Gastrocnemius medialis (tissue), 4 donors: ENCODE data around the gene SAYSD1.

ENCODE experiments used
- POLR2A ChIP-seq, 2 donors: fragments of 450-650 bp; IDR thresholded peaks; one replicate each; pipeline ENCODE4 v1.6.1; 2017; ENCODE audit warnings: antibody characterized with exemption in 2 of 2, mild to moderate bottlenecking in 2 of 2, moderate library complexity in 2 of 2
- TF ChIP-seq, protein P1 (sequence below), 5 experiments: fragments of 450-650 bp in 3 of 5; fragments of 200-600 bp in 2 of 5; sonication (generic) in 2 of 5; IDR thresholded peaks in 4 of 5; conservative IDR thresholded peaks in 1 of 5; 1 replicate in 4 of 5; 2 replicates in 1 of 5; pipeline ENCODE4 v1.5.1; 2016 to 2019; ENCODE audit warnings: antibody characterized with exemption in 5 of 5, mild to moderate bottlenecking in 3 of 5, moderate library complexity in 3 of 5

DNA sequence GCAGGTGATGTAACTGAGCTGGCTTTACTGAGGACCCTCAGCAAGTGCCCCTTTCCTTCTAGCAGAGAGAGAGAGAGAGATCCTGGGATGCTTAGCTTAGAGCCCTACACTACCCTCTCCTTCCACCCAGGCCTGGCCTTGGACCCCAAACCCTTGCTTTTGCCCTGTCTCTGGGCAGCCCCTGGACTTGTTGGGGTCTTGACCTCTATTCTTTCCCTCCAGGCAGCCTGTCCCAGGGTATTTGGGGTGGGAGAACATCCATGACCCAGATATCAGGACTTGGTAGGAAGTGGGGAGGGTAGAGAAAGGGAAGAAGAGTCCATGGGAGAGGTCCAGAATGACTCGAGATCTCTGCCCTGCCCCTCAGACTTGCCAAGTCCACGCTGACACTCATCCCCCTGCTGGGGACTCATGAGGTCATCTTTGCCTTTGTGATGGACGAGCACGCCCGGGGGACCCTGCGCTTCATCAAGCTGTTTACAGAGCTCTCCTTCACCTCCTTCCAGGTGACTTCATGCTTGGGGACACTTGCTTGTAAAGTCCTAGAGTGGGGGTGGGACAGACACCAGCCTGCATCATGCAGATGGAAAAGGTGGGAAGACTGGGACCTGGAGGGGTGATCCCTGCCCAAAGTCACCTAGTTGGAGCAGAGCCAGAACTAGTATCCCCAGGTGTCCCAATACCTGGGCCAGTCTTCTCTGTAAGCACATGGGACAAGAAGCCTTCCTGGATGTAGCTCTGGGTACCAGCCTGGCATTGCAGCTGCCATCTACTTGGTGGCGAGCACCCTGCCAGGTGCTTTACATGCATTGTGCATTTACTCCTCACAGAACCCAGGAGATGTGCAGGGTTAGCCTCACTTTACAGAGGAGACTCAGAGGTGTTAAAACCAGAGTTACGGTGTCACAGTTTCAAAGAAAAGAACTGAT, 35.5 kb downstream of the SAYSD1 start:
- TF ChIP-seq, protein P1, sequence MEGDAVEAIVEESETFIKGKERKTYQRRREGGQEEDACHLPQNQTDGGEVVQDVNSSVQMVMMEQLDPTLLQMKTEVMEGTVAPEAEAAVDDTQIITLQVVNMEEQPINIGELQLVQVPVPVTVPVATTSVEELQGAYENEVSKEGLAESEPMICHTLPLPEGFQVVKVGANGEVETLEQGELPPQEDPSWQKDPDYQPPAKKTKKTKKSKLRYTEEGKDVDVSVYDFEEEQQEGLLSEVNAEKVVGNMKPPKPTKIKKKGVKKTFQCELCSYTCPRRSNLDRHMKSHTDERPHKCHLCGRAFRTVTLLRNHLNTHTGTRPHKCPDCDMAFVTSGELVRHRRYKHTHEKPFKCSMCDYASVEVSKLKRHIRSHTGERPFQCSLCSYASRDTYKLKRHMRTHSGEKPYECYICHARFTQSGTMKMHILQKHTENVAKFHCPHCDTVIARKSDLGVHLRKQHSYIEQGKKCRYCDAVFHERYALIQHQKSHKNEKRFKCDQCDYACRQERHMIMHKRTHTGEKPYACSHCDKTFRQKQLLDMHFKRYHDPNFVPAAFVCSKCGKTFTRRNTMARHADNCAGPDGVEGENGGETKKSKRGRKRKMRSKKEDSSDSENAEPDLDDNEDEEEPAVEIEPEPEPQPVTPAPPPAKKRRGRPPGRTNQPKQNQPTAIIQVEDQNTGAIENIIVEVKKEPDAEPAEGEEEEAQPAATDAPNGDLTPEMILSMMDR (IDR thresholded peaks at IDR 0.05 in 4 of 5, conservative IDR thresholded peaks at IDR 0.05 in 1 of 5): no peak
- no peak for TF ChIP-seq POLR2A (IDR thresholded peaks at IDR 0.05)
